ENCODE measurements around the gene PROM1.

DNA sequence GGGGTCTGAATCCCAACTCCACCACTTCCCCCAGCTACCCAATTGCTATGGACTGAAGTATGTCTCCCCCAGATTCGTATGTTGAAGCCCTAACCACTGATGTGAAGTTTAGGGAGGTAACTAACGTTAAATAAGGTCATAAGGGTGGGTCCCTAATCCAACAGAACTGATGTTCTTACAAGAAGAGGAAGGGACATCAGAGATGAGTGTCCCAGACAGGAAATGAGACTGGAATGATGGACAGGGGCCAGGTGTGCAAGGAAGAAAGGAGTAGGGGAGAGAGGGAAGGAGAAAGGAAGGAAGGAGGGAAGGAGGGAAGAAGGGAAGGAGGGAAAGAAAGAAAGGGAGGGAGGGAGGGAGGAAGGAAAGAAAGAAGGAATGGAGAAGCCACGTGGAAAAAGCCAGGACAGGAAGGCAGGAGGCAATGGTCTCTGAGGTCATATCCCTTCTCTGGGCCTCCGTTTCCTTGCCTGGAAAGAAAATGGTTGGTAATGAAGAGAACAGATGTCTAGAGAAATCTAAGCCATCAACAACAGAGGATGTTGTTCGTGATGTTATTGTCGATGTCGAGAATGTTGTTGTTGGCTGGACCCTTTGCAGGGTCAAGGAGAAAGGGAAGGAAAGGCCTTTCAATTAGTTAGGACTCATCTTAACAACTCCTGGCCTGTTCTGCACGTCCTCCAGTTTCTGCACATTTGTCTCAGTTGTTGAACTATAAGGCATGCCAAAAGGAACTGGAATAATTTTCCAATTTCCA, 61.8 kb downstream of the PROM1 start:
- TF ChIP-seq CTCF (IDR thresholded peaks at IDR 0.05), result no peak
- no peak for TF ChIP-seq POLR2A (IDR thresholded peaks at IDR 0.05)
- TF ChIP-seq EP300 (IDR thresholded peaks at IDR 0.05), result no peak
